Thyroid gland (tissue), 4 donors: ENCODE results near the gene MAB21L3.

ENCODE experiments used
- CTCF ChIP-seq, 6 experiments: fragments of 200-600 bp in 3 of 6; fragments of 450-650 bp in 3 of 6; sonication (generic) in 3 of 6; IDR thresholded peaks; one replicate each; pipeline ENCODE4 v1.5.1; 2016 to 2019; ENCODE audit warnings: antibody characterized with exemption in 6 of 6, mild to moderate bottlenecking in 2 of 6, inconsistent platforms in 1 of 6, moderate library complexity in 1 of 6
- POLR2A ChIP-seq, 2 donors: fragments of 450-650 bp; IDR thresholded peaks; one replicate each; pipeline ENCODE4 v1.6.1; 2017; ENCODE audit warnings: antibody characterized with exemption in 2 of 2, mild to moderate bottlenecking in 2 of 2, moderate library complexity in 1 of 2

DNA sequence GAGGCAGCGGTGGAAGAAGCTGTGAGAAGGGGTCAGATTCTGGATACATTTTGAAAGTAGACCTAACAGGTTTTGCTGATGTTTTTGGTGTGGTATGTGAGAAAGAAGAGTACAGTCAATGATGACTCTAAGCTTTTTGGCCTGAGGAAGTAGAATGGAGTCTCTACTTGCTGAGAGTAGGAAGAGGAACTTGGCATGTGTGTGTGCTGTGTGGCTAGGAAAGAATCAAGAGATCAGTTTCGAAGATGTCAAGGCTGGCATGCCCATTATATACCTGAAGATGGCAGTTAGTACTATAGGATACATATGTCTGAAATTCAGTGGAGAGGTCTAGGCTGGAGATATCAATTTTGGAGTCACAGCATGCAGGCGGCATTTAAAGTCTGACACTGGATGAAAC, 64.4 kb downstream of the MAB21L3 start:
- no peak for TF ChIP-seq POLR2A (IDR thresholded peaks at IDR 0.05)
- TF ChIP-seq CTCF (IDR thresholded peaks at IDR 0.05), result no peak
